Right renal pelvis (tissue), 4 donors: ENCODE results near the gene SMPDL3A. TPM values are rescaled to one million over a fixed set of nuclear protein-coding genes. Genes with fewer than 3 reads are reported as not detected.

Experiments used
- DNase-seq, 4 donors: peaks; one replicate each; pipeline ENCODE4 v3.0.0-alpha.2; 2013; ENCODE audit warnings: low read depth in 4 of 4, low spot score in 3 of 4, missing footprints in 1 of 4
- polyA plus RNA-seq, 4 donors: library from polyadenylated mRNA; unstranded; fragments of 120-200 nt; gene quantifications; one replicate each; pipeline ENCODE4 v1.2.1, GENCODE V29; 2013; ENCODE audit not compliant: insufficient read length in 4 of 4

The SMPDL3A gene
- polyA plus RNA-seq, 4 donors: 12.0 to 23.6 (median 15.5) TPM

DNA sequence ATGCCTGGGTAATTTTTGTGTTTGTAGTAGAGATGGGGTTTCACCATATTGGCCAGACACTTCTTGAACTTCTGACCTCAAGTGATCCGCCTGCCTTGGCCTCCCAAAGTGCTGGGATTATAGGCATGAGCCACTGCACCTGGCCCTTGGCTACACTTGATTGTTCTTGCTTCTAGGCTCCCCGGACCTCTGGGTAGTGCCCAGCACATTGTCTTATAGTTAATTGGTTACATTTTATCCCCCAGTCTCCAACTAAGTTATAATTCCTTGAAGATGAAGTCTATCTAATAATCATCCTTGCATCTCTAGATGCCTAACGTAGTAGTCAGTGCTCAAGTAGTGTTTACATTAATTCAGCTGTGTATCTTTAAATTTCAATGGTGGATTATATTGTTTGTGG, 11.8 kb downstream of the SMPDL3A start:
- DNase-seq: no peak

DNA sequence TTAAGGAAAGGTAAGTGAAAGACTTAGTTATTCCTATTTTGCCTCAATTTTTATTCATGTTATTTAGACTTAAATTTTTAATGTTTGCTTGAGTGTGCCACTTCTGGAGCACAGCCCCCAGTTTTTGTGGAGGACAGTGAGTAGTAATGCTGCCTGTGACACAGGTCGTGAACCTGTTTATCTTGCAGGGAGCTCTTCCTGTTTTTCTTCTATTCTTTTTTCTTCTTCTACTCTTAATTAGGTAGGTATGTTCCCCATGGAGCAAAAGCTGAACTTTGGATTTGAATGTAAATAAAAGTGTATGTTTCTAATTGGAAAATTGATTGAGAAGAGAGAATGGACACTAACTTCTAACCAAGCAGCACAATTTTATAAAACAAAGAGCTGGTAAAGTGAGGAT, 12.3 kb downstream of the SMPDL3A start:
- DNase-seq: no peak

DNA sequence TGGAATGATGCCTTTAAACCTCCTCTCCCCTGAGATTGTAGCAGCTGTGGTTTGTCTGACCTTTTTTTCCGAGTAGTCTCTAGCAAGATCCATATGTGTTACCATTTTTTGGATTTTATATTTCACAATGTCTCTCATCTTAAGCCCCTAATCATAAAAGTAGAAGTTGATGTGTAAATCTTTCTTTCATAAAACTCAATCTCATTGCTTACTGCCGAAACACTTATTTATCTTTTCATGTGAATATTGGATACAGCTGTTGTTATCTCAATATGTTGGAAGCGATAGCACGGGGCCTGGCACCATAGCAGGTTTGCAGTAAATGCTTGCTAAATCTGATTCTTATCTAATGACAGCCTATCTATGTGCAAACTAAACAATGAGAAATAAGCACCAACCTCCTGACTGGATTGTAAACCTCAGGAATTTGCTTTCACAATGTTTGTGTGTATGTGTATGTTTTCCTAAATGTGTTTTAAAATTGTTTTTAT, 14.2 kb downstream of the SMPDL3A start:
- DNase-seq: no peak

DNA sequence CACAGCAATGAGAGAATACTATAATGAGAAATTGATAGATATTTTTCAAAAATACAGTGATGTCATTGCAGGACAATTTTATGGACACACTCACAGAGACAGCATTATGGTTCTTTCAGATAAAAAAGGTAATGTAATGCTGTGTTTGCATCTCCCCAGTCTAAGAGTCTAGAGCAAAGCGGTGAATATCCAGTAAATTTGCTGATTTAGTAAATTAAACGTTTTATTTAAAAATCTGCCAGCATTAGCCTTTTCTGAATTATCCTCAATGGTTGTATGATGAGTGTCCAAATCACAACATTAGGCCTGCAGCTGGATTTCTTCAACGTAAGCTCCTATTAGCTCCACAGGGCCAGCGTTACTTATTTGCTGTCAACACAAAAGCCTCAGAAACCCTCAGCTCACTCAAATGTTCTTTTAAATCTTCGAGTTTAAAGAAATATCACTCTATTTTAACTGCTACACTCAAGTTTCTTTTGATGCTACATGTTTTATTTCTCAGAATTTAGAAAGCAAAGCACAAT, 16.0 kb downstream of the SMPDL3A start:
- DNase-seq: no peak

GRCh38 chr6:122806291-122806690, 17.2 kb downstream of the SMPDL3A start:
- DNase-seq: no peak

DNA sequence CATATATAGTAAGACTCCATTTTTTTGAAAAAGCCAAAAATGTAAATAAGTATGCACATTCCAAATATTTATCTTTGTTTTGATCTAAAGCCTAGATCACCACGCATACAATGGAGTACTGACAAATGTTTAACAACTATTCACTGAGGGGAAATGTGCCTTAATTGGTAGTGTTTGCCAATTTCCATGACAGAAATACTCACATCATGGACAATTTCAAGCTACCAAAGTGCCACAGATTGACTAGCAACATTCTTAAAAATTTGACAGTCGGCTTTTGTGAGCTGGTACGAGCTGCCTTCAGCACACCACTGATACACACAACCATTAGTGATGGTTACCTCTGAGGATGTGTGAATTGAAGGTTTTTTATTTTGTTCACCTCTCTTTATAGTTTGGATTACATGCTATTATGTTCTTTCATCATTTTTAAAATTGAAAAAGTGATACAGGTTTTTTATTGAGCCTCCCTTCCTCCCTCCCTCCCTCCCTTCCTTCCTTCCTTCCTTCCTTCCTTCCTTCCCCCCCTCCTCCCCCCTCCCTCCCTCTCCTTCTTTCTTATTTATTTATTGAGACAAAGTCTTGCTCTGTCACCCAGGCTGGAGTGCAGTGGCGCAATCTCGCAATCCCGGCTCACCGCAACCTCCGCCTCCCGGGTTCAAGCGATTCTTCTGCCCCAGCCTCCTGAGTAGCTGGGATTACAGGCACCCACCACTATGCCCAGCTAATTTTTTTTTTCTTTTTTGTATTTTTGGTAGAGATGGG, 19.2 kb downstream of the SMPDL3A start:
- DNase-seq: no peak

DNA sequence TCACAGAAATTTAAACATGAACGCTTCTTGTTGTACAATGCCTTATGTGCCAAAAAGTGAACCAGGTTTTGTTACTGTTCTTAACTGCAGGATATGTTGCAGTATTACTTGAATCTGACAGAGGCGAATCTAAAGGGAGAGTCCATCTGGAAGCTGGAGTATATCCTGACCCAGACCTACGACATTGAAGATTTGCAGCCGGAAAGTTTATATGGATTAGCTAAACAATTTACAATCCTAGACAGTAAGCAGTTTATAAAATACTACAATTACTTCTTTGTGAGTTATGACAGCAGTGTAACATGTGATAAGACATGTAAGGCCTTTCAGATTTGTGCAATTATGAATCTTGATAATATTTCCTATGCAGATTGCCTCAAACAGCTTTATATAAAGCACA, 19.9 kb downstream of the SMPDL3A start:
- DNase-seq: no peak

- no peak for DNase-seq
Measured at GRCh38 chr6:122809691-122810090, 20.6 kb downstream of the SMPDL3A start.

- DNase-seq: no peak
Measured at GRCh38 chr6:122810189-122810588, 21.1 kb downstream of the SMPDL3A start.

GRCh38 chr6:122817358-122817757, 28.3 kb downstream of the SMPDL3A start:
- no peak for DNase-seq

DNA sequence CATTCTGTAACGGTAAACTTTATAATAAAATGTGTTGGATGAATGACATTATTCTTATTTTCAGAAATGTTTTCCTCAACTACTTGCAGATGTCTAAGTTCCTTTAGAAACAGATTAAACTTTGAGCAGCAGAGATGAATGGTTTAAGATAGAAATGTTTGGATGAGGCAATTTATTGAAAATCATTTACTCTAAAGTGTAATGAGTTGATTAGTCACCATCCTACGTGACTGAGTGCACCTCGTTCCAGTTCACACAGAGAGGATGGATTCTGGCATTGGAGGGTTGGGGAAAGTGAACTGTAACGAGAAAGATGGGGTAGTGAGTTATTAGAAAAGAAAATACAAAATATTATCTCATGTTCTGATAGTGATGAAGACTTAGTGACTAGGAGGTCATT, 28.7 kb downstream of the SMPDL3A start:
- no peak for DNase-seq

- no peak for DNase-seq
Measured at GRCh38 chr6:122818866-122819265, 29.8 kb downstream of the SMPDL3A start.

GRCh38 chr6:122821095-122821494, 32.0 kb downstream of the SMPDL3A start:
- DNase-seq: no peak

- DNase-seq: no peak
Measured at GRCh38 chr6:122825163-122825562, 36.1 kb downstream of the SMPDL3A start.

DNA sequence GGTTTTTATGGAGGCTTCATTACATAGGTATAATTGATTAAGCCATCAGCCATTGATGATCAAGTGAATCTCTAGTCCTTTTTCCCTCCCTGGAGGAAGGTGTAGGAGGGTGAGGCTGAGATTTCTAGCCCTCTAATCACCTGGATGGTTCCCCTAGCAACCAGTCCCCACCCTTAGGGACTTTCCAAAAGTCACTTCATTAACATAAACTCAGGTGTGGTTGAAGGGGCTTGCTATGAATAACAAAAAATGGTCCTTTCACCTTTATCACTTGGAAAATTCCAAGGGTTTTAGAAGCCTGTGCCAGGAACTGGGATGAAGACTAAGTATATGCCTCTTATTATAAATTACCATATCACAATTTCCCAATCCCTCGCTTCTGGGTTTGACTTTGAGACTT, 40.4 kb downstream of the SMPDL3A start:
- no peak for DNase-seq

DNA sequence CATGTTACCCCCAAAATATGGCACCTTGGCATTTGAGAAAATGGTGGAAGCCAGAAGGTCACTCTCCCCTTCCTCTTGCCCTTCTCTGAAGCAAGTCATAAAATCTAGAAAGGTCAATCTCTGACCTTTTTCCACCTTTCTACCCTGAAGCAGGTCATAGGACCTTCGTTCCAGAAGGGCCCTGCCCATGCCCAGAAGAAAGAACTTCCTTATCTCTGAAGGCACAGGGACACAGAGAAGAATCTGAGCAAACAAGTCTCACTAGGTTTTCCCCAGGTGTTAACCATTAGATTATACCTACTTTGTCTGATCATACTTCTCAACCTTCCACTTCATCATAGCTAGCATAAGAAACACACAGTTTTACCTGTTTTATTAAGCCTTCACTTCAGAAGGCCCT, 42.5 kb downstream of the SMPDL3A start:
- no peak for DNase-seq

GRCh38 chr6:122832459-122832858, 43.4 kb downstream of the SMPDL3A start:
- no peak for DNase-seq

DNA sequence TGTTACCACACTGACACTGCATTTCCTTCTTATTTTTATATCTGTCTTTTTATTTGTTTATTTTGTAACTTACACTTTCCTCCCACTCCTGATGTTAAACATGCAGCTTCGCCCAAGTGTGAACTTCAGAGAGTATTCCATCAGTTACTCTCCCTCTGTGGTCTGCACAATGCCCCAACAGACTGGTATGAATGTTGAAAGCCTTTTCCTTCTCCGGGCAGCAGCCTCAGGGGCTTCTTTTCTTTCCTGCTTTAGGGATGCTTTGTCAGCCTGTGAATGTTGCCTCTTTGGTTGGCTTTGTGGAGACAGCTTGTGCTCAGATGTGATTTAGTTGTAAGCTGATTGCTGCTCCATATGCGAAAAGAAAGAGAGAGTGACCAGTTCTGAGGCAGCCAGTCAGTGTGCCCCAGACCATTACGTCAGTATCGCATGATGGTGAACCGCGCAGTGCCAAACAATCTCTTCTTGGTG, 44.0 kb downstream of the SMPDL3A start:
- peak in 3 of 4 donors; percentile 14 to 33 (median 15) for DNase-seq

GRCh38 chr6:122838060-122838780, 49.2 kb downstream of the SMPDL3A start:
- no peak for DNase-seq

GRCh38 chr6:122839472-122839871, 50.4 kb downstream of the SMPDL3A start:
- DNase-seq: peak in 3 of 4 donors; percentile 28 to 38 (median 29)

DNA sequence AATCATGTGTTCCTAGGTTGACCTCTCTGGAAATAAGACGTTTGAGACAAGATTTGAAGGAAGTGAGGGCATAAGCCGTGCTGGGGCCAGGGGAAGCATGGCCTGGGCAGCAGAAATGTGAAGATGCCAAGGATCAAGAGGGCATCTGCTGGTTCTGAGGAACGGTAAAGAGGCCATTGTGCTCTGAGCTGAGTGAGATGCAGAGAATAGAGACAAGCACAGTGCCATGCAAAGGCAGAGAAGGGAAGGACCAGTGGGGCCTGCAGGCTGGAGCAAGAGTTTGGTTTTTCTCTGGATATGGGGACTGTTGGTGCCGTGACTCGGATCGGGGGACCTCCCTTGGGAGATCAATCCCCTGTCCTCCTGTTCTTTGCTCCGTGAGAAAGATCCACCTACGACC, 50.8 kb downstream of the SMPDL3A start:
- DNase-seq: no peak

- DNase-seq: no peak
Measured at GRCh38 chr6:122845464-122845863, 56.4 kb downstream of the SMPDL3A start.
